Fibroblast of lung (primary cell): ENCODE data around the gene NACA2.

Experiments used
- CTCF ChIP-seq, 2 donors: IDR thresholded peaks in 1 of 2; conservative IDR thresholded peaks in 1 of 2; 1 replicate in 1 of 2; 2 replicates in 1 of 2; pipeline ENCODE4 v1.5.1; 2011 to 2012; ENCODE audit warnings: low read length in 2 of 2, control low read depth in 1 of 2, inconsistent platforms in 1 of 2, low read depth in 1 of 2, mild to moderate bottlenecking in 1 of 2
- EZH2 ChIP-seq: IDR thresholded peaks from 2 replicates; pipeline ENCODE4 v1.5.1; 2012; ENCODE audit warnings: low read length, control low read depth, mild to moderate bottlenecking; ENCODE audit errors: missing control alignments

GRCh38 chr17:61589990-61590389, 1.0 kb downstream of the NACA2 start:
- TF ChIP-seq CTCF (conservative IDR thresholded peaks at IDR 0.05 in 1 of 2, IDR thresholded peaks at IDR 0.05 in 1 of 2; ENCODE audit: low read depth in 1 of 2, low read length in 2 of 2) (no peak), EZH2 (no peak)
